Endodermal cell (in vitro differentiated cells): ENCODE measurements around the gene ZNF417. TPM values are rescaled to one million over a fixed set of nuclear protein-coding genes. Genes with fewer than 3 reads are reported as not detected.
"Not testable (repeated sequence)": the region's sequence is repeated elsewhere in the genome, so short reads cannot be mapped to it uniquely, and the experiment has no call there.

Experiments
- DNase-seq: peaks from one replicate; pipeline ENCODE4 v3.0.0-alpha.2; 2017
- H3K27ac ChIP-seq: 2 replicates; pipeline ENCODE4 v1.5.1; 2013; ENCODE audit warnings: mild to moderate bottlenecking, low read depth, low read length, moderate library complexity
- H3K27me3 ChIP-seq: 2 replicates; pipeline ENCODE4 v1.6.1; 2013; ENCODE audit warnings: mild to moderate bottlenecking, low read length, moderate library complexity; ENCODE audit not compliant: insufficient read depth, control insufficient read depth, poor library complexity, severe bottlenecking
- H3K36me3 ChIP-seq: 2 replicates; pipeline ENCODE4 v1.7.0; 2013; ENCODE audit warnings: mild to moderate bottlenecking, low read length, moderate library complexity; ENCODE audit not compliant: control insufficient read depth, insufficient read depth
- H3K4me1 ChIP-seq: one replicate; pipeline ENCODE4 v1.7.0; 2013; ENCODE audit warnings: low read length; ENCODE audit not compliant: control insufficient read depth, insufficient read depth
- H3K4me3 ChIP-seq: 2 replicates; pipeline ENCODE4 v1.5.1; 2013; ENCODE audit warnings: mild to moderate bottlenecking, low read length, moderate library complexity
- H3K9ac ChIP-seq: 2 replicates; pipeline ENCODE4 v1.6.1; 2013; ENCODE audit warnings: mild to moderate bottlenecking, low read length, moderate library complexity; ENCODE audit not compliant: poor library complexity, severe bottlenecking; ENCODE audit errors: extremely low read depth
- H3K9me3 ChIP-seq: 2 replicates; pipeline ENCODE4 v1.6.1; 2013; ENCODE audit warnings: mild to moderate bottlenecking, low read length, moderate library complexity; ENCODE audit not compliant: control insufficient read depth
- H3K27ac Mint-ChIP-seq: 2 replicates; pipeline ENCODE4 v1.8.0; 2020; ENCODE audit warnings: mixed read lengths
- H3K27me3 Mint-ChIP-seq: 2 replicates; pipeline ENCODE4 v1.8.0; 2021; ENCODE audit warnings: mild to moderate bottlenecking, mixed read lengths; ENCODE audit not compliant: insufficient read depth
- H3K36me3 Mint-ChIP-seq: 2 replicates; pipeline ENCODE4 v1.8.0; 2020; ENCODE audit warnings: low read depth, mixed read lengths
- H3K4me1 Mint-ChIP-seq: 2 replicates; pipeline ENCODE4 v1.8.0; 2020; ENCODE audit warnings: mixed read lengths
- H3K4me3 Mint-ChIP-seq: 2 replicates; pipeline ENCODE4 v1.8.0; 2020; ENCODE audit warnings: mild to moderate bottlenecking, moderate library complexity, mixed read lengths
- H3K9me3 Mint-ChIP-seq: 2 replicates; pipeline ENCODE4 v1.8.0; 2020; ENCODE audit warnings: mild to moderate bottlenecking, mixed read lengths
- CTCF ChIP-seq: fragments of 200-600 bp; sonication (generic); conservative IDR thresholded peaks from 2 replicates; pipeline ENCODE4 v1.5.0; 2021; ENCODE audit warnings: antibody characterized with exemption, mild to moderate bottlenecking
- WGBS, 2 experiments: methylation state at CpG; one replicate each; pipeline versions ENCODE4 v1.1.5 to v1.1.7; 2013; ENCODE audit warnings: missing lambda C conversion rate in 2 of 2, mixed read lengths in 1 of 2; ENCODE audit not compliant: insufficient coverage in 1 of 2, insufficient read length in 1 of 2; 5-methylcytosine and 5-hydroxymethylcytosine counted together
- total RNA-seq, 2 donors: library from RNA; stranded (reverse); fragmentation: NEBNext Ultra II Directional in 1 of 2; extraction: Animal tissue kit (Norgen Biotek cat#: 25700) in 1 of 2; gene quantifications; 2 replicates in 1 of 2; 3 replicates in 1 of 2; pipeline ENCODE4 v1.2.1, GENCODE V29; 2021

The ZNF417 gene
- total RNA-seq, 2 donors from 2014 or later, result 16.5 to 30.9 TPM

- peaks cover 90% of the 10 kb centered on the region for H3K36me3 Mint-ChIP-seq
These were observed 46.2 kb downstream of the ZNF417 start for GRCh38 chr19:57870225-57870624.

GRCh38 chr19:57869655-57870054 lies 46.7 kb downstream of the ZNF417 start:
- peaks cover 45% of the 10 kb centered on the region for H3K9me3 ChIP-seq
- H3K4me1 Mint-ChIP-seq, H3K4me3 Mint-ChIP-seq, DNase-seq, H3K4me1 ChIP-seq, H3K27ac ChIP-seq, H3K27ac Mint-ChIP-seq, H3K27me3 Mint-ChIP-seq, H3K27me3 ChIP-seq, H3K9ac ChIP-seq, H3K4me3 ChIP-seq: not testable (repeated sequence)
- peaks cover 87% of the 10 kb centered on the region for H3K36me3 ChIP-seq
- 97% methylated on average over 6 of the region's 6 CpGs; no CpG with 5 or more reads in 1 of the 2 experiments for whole genome bisulfite sequencing, 2 experiments
- H3K36me3 Mint-ChIP-seq, result peaks cover 91% of the 10 kb centered on the region
- H3K9me3 Mint-ChIP-seq, result peaks cover 75% of the 10 kb centered on the region

More at GRCh38 chr19:57870225-57870624, 46.2 kb downstream of the ZNF417 start:
- DNase-seq, result no peak
- H3K4me1 ChIP-seq, result no peaks in the 10 kb centered on the region
- WGBS, 2 experiments, result 97 to 100% methylated on average over 1 of the region's 2 CpGs
- no peaks in the 10 kb centered on the region for H3K27me3 Mint-ChIP-seq
- no peaks in the 10 kb centered on the region for H3K27me3 ChIP-seq
- H3K4me3 ChIP-seq, result no peak overlapping the region
- H3K27ac ChIP-seq, result no peak overlapping the region
- H3K9me3 ChIP-seq, result peaks cover 50% of the 10 kb centered on the region
- no peak overlapping the region for H3K27ac Mint-ChIP-seq
- no peaks in the 10 kb centered on the region for H3K4me1 Mint-ChIP-seq
- no peak overlapping the region for H3K9ac ChIP-seq
- H3K36me3 ChIP-seq, result peaks cover 84% of the 10 kb centered on the region
- H3K9me3 Mint-ChIP-seq, result peaks cover 81% of the 10 kb centered on the region
- no peak overlapping the region for H3K4me3 Mint-ChIP-seq
- no peak for TF ChIP-seq CTCF

GRCh38 chr19:57867868-57868492 lies 48.4 kb downstream of the ZNF417 start:
- H3K4me1 Mint-ChIP-seq, result no peaks in the 10 kb centered on the region
- peaks cover 59% of the 10 kb centered on the region for H3K9me3 Mint-ChIP-seq
- no peaks in the 10 kb centered on the region for H3K27me3 ChIP-seq
- H3K27me3 Mint-ChIP-seq, result no peaks in the 10 kb centered on the region
- no peak overlapping the region for H3K9ac ChIP-seq
- H3K27ac ChIP-seq, result no peak overlapping the region
- WGBS, 2 experiments, result 92 to 96% methylated on average over 2 to 6 of the region's 7 CpGs
- H3K4me1 ChIP-seq, result no peaks in the 10 kb centered on the region
- TF ChIP-seq CTCF, result no peak
- H3K4me3 ChIP-seq, result no peak overlapping the region
- H3K27ac Mint-ChIP-seq, result no peak overlapping the region
- H3K4me3 Mint-ChIP-seq, result no peak overlapping the region
- H3K36me3 ChIP-seq, result peaks cover 86% of the 10 kb centered on the region
- H3K36me3 Mint-ChIP-seq, result peaks cover 90% of the 10 kb centered on the region
- peaks cover 28% of the 10 kb centered on the region for H3K9me3 ChIP-seq
- DNase-seq, result no peak

Other genes with a start within 250 kb of the ZNF417 start
- gene ZSCAN4, start 247.7 kb downstream of the ZNF417 start, total RNA-seq, result not detected
- gene ZNF551, start 234.6 kb downstream of the ZNF417 start, total RNA-seq, result 10 to 100 TPM; 15.2 to 19.0 TPM
- 10 to 100 TPM; 15.9 to 21.2 TPM for gene ZNF154, start 207.4 kb downstream of the ZNF417 start, total RNA-seq
- gene ZNF671, start 189.0 kb downstream of the ZNF417 start, total RNA-seq, result 1 to 10 TPM; 6.0 to 9.6 TPM
- 10 to 100 TPM; 16.2 to 21.4 TPM for gene ZNF776, start 169.8 kb downstream of the ZNF417 start, total RNA-seq
- gene ZNF586, start 146.9 kb downstream of the ZNF417 start, total RNA-seq, result 10 to 100 TPM; 15.1 to 17.0 TPM
- 10 to 100 TPM; 17.4 to 18.8 TPM for gene ZNF552, start 101.7 kb downstream of the ZNF417 start, total RNA-seq
- gene ZNF587B, start 86.3 kb downstream of the ZNF417 start, total RNA-seq, result 10 to 100 TPM; 37.0 to 39.9 TPM
- 10 to 100 TPM; 64.1 to 98.1 TPM for gene ZNF587, start 66.7 kb downstream of the ZNF417 start, total RNA-seq
- 10 to 100 TPM; 54.7 to 63.0 TPM for gene ZNF814, start 27.6 kb downstream of the ZNF417 start, total RNA-seq
- 10 to 100 TPM; 21.5 to 29.6 TPM for gene ZNF418, start 18.8 kb upstream of the ZNF417 start, total RNA-seq
- 10 to 100 TPM; 10.4 to 11.0 TPM for gene ZNF256, start 31.1 kb upstream of the ZNF417 start, total RNA-seq
- gene C19orf18, start 57.9 kb upstream of the ZNF417 start, total RNA-seq, result under 1 TPM; 0.40 to 0.51 TPM
- 10 to 100 TPM; 25.8 to 34.7 TPM for gene ZNF606, start 86.2 kb upstream of the ZNF417 start, total RNA-seq
- gene ZSCAN1, start 117.4 kb upstream of the ZNF417 start, total RNA-seq, result 1 to 10 TPM; 1.5 to 2.2 TPM
- 10 to 100 TPM in 1 of 2 donors, 1 to 10 TPM in 1; 9.3 to 12.0 TPM for gene ZNF135, start 142.7 kb upstream of the ZNF417 start, total RNA-seq
- gene ZSCAN18, start 181.6 kb upstream of the ZNF417 start, total RNA-seq, result 100 to 1,000 TPM in 1 of 2 donors, 10 to 100 TPM in 1; 68.2 to 112 TPM
- gene ZNF329, start 234.2 kb upstream of the ZNF417 start, total RNA-seq, result 10 to 100 TPM; 16.7 to 24.7 TPM